HTR-8/SVneo (cell line): ENCODE data around the gene GGA1.
A peak's percentile ranks its signal among the peaks of the same experiment; 100 is the strongest.
"Not testable (repeated sequence)": the region's sequence is repeated elsewhere in the genome, so short reads cannot be mapped to it uniquely, and the experiment has no call there.

Experiments used
- DNase-seq: peaks from one replicate; pipeline ENCODE4 v3.0.0; 2011; ENCODE audit warnings: low spot score, mixed read lengths; ENCODE audit not compliant: insufficient read length
- FAIRE-seq: peaks from 2 replicates; lab custom pipeline; 2011; peaks lifted over from hg19 to GRCh38; lab: Jason Lieb, UNC

GGA1 gene

GRCh38 chr22:37640591-37641560 lies 32.2 kb downstream of the GGA1 start:
- DNase-seq (no peak), FAIRE-seq (no peak)

GRCh38 chr22:37641561-37641949 lies 32.9 kb downstream of the GGA1 start:
- FAIRE-seq = no peak
- no peak for DNase-seq

GRCh38 chr22:37643225-37643847 lies 34.7 kb downstream of the GGA1 start:
- DNase-seq (peak; percentile 67), FAIRE-seq (peak; percentile 28)

- DNase-seq (no peak), FAIRE-seq (no peak)
Observed at GRCh38 chr22:37647317-37647716, 38.7 kb downstream of the GGA1 start.

- FAIRE-seq (no peak), DNase-seq (no peak)
Observed at GRCh38 chr22:37647928-37648327, 39.3 kb downstream of the GGA1 start.

GRCh38 chr22:37650463-37651136 lies 42.0 kb downstream of the GGA1 start:
- DNase-seq = no peak
- no peak for FAIRE-seq

GRCh38 chr22:37654563-37655251 lies 46.1 kb downstream of the GGA1 start:
- DNase-seq (no peak), FAIRE-seq (no peak)

GRCh38 chr22:37655252-37655563 lies 46.6 kb downstream of the GGA1 start:
- FAIRE-seq (no peak), DNase-seq (no peak)

- FAIRE-seq, DNase-seq: not testable (repeated sequence)
Observed at GRCh38 chr22:37656583-37656982, 47.9 kb downstream of the GGA1 start.

- no peak for FAIRE-seq
- DNase-seq = no peak
Observed at GRCh38 chr22:37657590-37658132, 49.0 kb downstream of the GGA1 start.

GRCh38 chr22:37658133-37659065 lies 49.8 kb downstream of the GGA1 start, which contains the start of gene PDXP:
Gene PDXP (plus strand): TSS chr22:37658723. CDS start chr22:37658783, 60 bp downstream.
- peak; percentile 77 for FAIRE-seq
- DNase-seq = peak; percentile 96

- FAIRE-seq = no peak
- DNase-seq = no peak
Observed at GRCh38 chr22:37659066-37659896, 50.6 kb downstream of the GGA1 start.

GRCh38 chr22:37659897-37660708 lies 51.5 kb downstream of the GGA1 start:
- FAIRE-seq (no peak), DNase-seq (no peak)

GRCh38 chr22:37660709-37661045 lies 52.0 kb downstream of the GGA1 start:
- DNase-seq = no peak
- no peak for FAIRE-seq

- DNase-seq (no peak), FAIRE-seq (no peak)
Observed at GRCh38 chr22:37661160-37661924, 52.7 kb downstream of the GGA1 start.

GRCh38 chr22:37662039-37662438 lies 53.4 kb downstream of the GGA1 start:
- FAIRE-seq (no peak), DNase-seq (no peak)
